ENCODE results near the gene CIAO2B.

CIAO2B gene

DNA sequence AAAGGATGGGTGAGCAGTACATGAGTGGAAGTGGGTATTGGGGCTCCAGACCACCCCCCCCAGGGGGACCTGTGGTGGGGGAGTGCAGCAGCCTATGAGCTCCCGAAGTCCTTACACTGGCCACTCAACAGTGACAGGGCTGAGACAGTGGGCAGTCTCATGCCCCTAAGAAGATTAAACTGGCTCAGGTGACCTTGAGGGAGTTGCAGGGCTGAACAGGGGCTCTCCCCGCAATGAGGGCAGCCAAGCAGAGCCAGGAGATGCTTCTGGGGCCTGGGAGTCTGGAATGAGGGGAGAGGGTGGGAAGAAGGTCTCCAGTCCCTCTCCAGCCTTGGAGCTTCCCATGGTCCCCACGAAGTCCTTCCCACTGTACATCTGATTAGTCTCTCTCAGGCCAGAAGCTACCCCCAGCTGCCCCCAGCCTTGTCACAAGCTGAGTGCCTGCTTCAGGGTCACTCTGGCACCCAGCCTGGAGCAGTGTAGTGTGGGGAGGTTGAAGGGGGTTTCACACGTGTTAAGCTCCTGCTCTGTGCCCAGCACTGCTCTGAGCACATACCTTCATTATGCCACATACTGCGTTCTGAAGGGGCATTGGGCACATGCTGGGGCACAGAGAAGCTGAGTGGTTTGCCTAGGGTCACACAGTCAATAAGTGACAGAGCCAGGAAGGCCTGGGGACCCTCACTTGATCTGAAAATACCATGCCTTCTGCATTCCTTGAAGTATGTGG, 14.5 kb downstream of the CIAO2B start:
- DNase-seq, result no peak

DNA sequence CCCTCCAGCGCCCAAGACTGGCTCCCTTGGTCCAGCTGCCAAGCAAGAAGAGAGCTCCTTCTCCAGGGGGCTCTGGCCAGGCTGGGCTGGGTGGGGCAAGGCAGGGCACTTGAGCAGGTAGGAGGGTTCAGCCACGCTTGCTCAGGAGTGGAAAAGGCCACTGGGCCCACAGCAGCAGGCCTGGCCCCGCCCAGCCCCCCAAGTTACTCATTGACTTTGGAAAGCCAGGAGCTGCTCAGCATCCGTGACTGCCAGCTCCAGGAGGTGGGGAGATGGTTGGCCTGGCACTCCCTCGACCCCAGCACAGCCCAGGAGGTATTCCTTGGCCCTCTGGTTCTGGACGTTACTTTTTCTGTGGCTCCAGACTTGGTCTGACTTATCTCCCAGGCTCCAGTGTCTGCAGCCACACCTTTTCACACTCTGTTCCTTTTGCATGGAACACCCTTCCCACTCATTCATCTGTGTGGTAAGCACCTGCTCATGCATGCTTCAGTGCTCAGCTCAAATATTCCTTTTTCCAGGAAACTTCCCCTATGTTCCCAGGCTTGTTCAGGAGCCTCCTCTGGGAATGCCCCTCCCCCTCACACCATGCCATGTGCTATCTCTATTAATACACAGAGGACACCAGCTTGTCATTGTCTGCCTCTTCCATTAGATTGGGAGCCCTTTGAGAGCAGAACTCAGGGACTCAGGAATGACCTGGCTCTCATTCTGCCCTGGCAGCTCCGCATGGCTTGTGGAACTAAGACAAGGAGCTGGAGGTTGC, 15.2 kb downstream of the CIAO2B start, which contains the start of gene CDH16:
CDH16 (minus strand) TSS at position 83 of the 766 bp plus-strand sequence. CDS start 820 bp downstream, outside the sequence.
- DNase-seq, result no peak

DNA sequence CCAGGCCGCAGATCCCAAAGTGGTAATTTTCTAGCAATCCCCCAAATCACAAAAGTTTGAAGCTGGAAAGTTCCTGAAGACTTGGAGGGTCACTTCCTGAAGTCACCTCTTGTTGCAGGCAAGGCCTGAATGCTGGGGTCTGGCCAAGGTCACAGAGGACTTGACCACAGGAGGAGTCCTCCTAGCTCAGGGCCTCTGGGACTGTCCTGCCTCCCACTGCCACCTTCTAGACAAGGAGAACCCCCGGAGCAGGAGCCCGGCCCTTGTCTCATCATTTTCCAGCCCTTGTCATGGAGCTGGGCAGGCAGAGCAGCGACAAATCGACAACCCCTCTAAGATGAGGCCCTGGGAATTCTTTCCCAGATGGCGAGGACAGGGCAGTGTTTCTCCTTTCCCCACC, 15.8 kb downstream of the CIAO2B start:
- DNase-seq, result no peak

DNA sequence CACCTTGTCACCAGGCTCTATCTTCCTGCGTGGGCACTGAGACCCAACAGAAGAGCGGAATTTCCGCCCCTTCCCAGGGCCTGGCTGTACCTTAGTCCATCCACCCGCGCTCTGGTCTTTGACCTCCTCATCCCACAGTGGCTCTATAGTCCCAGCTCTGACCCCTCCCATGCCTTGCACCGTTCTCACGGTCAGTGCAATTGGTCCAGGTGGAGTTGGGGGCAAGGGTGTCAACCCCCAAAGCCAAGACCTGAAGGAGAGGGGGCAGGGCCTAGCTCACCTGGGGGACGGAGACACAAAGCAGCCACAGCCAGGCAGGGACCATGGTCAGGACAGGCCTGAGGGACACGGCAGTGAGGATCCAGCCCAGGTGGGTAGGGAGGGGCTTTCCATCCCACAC, 16.5 kb downstream of the CIAO2B start:
- DNase-seq, result no peak

DNA sequence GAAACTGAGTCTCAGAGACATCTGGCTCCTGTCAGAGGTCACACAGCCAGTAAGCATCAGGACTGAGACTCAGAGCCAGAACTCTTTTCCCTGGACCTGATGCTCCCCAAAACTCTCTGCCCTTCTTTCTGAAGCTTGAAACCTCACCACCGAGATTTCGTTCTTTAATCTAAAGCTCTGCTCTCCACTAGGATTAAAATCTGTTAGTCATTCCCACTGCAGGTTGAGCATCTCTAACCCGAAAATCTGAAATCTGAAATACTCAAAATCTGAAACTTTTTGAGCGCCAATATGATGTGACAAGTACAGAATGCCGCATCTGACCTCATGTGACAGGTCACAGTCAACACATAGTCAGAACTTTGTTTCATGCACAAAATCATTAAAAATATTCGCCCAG, 17.7 kb downstream of the CIAO2B start:
- no peak for DNase-seq

- DNase-seq, result no peak
These were observed 19.2 kb downstream of the CIAO2B start for GRCh38 chr16:66915041-66915440.

DNA sequence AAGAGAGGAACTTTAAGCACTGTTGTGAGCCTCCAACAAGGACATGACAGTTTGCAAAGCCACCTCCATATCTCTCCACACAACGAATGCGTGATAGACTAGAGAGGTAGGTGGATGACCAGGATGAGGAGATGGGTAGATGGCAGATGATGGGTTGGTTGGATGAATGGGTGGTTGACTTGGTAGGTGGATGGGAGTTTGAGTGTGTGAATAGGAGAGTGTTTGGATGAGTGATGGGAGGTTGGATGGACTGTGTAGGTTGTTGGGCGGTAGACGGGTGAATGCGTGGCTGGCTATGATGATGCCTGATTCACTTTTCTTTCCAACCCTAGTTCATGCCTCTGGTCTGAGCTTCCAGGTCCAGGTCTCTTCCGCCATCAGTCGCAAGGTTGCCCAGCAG, 19.7 kb downstream of the CIAO2B start:
- DNase-seq, result no peak

DNA sequence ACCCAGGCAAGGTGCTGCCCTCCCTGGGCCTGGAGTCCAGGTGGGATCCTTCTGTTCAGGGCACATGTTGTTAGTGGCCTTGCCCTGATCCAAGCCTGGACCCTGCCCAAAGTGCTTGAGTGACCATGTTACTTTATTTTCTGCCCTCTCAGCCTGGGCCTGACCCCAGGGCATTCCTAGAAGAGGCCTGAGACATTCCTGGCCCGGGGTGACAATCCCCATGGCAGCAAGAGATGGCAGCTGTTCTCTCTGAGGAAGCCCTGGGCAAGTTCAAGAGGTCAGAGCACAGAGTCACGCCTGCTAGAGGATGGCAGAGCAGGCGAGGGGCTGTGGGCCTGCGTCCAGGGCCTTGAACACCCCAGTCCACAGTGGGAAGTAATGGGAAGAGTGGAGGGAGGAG, 20.5 kb downstream of the CIAO2B start:
- no peak for DNase-seq

- no peak for DNase-seq
These were observed 21.1 kb downstream of the CIAO2B start for GRCh38 chr16:66913081-66913480.

- no peak for DNase-seq
These were observed 22.4 kb downstream of the CIAO2B start for GRCh38 chr16:66911801-66912200.

GRCh38 chr16:66911112-66911511, 23.1 kb downstream of the CIAO2B start:
- DNase-seq, result no peak

- DNase-seq, result no peak
These were observed 23.8 kb downstream of the CIAO2B start for GRCh38 chr16:66910175-66910940.

- DNase-seq, result no peak
These were observed 25.2 kb downstream of the CIAO2B start for GRCh38 chr16:66908762-66909559.

GRCh38 chr16:66908116-66908515, 26.1 kb downstream of the CIAO2B start:
- no peak for DNase-seq

DNA sequence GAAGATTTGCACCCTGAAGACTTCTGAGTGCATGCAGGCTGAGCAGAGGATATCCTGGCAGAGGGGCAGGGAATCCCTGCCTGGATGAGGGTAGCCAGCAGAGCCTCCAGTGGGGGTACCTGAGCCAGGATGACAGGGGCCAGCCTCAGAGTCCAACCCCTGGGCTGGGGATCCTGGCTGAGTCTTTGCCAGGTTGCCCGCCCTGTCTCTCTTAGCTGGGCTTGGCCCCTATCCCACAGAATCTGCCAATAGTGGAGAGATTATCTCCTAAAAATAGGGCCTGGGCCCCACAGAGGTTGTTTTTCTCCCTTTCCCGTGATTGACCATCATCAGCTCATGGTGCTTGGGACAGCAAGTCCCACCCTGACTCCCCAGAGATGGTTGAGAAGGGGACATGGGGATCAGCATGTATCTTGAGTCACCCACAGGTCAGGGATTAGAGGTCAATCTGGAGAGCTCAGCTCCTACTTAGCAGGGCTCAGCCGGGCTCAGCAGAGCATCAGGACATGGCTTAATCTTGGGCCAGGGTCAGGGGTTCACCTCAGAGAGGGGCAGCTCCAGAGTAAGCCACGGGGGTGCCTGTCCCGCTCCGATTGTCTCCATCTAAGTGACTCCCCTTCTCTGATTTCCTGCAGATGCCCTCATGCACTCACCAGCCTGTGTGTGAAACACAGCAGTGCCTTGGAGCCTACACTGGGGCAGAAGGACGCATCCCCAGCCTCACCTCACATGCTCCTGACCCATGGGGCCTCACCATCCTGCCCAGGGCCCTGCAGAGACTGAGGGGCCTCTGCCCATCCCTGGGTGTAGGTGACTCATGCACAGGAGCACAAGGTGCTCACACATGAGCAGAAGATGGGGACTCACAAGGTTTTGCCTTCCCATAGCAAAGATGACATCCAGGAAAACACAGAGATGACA, 27.0 kb downstream of the CIAO2B start:
- no peak for DNase-seq

DNA sequence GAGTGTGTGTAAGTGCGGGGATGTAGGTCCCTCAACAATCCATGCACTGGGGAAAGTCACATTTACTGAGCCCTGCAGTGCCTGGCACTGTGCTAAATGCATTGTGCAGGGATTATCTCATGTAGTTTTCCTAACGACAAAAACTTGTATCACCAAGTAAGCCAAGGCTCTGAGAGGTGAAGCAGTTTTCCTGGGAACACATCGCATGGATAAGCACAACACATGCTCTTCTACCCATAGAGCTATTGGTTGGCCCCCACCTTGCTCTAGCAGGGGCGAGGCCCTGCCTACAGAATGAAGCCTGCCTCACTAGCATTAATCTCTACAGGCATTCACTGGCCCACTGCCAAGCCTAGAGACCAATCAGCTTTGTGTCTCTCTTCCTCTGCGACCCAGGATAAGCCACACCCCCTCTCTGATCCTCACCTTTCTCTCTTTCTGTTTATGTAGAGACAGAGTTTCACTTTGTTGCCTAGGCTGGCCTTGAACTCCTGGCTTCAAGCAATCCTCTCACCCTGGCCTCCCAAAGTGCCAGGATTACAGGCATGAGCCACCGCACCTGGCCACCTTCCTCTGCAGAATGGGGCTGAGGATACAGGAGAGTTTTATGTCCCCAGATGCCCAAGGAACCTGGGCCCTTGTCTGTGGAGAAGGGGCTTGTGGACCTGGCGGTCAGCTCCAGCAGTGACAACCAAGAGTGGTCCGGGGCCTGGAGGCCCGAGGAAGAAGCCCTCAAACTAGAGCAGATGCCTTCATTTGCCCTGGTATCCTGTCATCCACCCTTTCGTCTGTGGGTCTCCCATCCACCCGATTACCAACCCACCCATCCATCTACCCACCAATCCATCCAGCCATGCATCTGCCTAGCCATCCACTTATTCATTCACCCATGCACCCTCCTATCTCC, 28.3 kb downstream of the CIAO2B start:
- no peak for DNase-seq

DNA sequence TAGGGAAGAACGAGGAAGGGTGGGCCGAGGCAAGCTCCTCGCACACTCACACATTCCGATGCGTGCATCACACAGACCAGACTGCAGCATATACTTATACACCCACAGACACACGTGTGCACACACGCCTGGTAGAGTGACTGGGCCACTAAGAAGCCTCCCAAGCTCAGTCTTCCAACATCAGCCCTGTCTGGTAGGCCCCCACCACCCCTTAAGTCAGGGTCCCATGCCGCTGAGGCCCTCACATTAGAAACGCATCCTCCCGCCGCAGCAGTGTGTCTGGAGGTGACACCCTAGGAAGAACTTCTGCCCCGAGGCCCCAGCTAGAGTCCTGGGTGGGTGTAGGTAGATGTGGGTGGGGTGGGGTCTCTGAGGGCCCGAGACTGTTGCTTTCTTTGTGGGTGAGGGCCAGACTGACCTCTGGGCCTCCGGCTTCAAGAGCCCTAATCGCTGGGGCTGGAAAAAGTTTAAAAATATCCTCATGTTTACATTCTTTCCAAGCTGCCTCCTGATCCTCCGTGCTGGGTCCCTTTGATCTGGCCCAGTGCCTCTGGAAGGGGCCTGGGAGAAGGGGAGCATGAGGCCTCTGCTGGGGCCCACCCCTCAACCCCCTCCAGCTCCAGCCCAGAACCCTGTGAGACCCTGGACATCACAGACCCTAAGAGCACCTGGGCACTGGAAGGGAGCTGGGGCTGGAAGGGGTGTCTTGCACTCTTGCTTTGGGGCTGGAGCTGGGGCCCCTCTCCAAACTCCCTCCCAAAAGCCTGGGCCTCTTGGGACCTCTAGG, 29.2 kb downstream of the CIAO2B start:
- DNase-seq, result no peak

GRCh38 chr16:66904428-66904845, 29.8 kb downstream of the CIAO2B start:
- no peak for DNase-seq
